HS-27A (cell line): ENCODE results near the gene SPANXN2.
"Not testable (repeated sequence)": the region's sequence is repeated elsewhere in the genome, so short reads cannot be mapped to it uniquely, and the experiment has no call there.

ENCODE experiments used
- DNase-seq: peaks from one replicate; pipeline ENCODE4 v3.0.0-alpha.2; 2012; ENCODE audit warnings: low read depth, missing footprints

SPANXN2 gene, protein sequence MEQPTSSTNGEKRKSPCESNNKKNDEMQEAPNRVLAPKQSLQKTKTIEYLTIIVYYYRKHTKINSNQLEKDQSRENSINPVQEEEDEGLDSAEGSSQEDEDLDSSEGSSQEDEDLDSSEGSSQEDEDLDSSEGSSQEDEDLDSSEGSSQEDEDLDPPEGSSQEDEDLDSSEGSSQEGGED

DNA sequence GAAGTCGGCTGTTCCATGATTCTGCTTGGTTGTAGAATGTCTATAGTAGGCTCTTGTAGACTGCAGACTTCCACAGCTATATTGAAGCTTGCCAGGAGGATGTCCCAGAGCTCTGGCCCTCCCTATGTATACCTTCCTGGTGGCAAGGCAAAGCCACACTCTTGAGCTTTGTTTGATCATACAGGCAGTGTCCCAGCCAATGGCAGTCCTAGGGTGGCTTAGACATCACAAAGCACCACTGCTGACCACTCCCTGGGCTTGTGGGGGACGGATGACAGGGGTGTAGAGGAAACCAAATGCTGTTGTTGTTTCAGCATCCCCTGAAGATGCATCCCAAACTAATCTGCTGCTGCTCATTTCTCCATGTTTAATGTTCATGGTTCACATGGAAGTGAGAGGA is at the start of gene SPANXN2:
Gene SPANXN2 (minus strand): TSS at position 101 of the 400 bp plus-strand sequence. CDS start 84 bp downstream, at position 17.
- not testable (repeated sequence) for DNase-seq

DNA sequence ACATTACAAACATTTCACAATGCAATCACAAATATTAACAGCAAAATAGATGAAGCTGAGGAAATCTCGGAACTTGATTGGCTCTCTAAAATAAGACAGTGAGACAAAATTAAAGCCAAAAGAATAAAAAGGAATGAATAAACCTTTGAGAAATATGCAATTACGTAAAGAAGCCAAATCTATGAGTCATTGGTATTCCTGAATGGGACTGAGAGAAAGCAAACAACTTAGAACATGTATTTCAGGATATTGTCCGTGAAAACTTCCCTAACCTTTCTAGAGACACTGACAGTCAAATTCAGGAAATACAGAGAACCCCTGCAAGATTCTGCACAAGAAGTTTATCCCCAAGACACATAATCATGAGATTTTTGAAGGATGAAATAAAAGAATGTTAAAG is 48.4 kb upstream of the SPANXN2 start:
- no peak for DNase-seq

DNA sequence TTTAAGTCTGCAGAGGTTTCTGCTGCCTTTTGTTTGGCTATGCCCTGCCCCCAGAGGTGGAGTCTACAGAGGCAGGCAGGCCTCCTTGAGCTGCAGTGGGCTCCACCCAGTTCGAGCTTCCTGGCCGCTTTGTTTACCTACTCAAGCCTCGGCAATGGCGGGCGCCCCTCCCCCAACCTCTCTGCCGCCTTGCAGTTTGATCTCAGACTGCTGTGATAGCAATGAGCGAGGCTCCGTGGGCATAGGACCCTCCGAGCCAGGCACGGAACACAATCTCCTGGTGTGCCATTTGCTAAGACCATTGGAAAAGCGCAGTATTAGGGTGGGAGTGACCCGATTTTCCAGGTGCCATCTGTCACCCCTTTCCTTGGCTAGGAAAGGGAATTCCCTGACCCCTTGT is 47.2 kb upstream of the SPANXN2 start:
- DNase-seq = not testable (repeated sequence)

DNA sequence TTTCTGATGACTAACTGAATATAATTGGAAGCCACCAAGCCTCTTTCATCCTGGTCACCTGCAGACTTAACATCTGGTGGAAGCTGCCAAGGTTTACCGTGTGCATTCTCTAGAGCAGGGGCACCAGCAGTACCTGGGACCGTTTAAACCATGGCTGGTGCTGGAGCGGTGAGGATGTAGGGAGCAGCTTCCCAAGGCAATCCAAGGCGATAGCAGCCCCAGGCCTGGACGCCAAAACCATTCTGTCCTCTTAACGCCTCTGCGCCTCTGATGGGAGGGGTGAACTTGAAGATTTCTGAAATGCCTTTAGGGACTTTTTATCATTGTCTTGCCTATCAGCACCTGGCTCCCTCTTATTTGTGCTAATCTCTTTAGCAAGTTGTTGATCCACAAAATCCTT is 37.3 kb upstream of the SPANXN2 start:
- DNase-seq = no peak

DNA sequence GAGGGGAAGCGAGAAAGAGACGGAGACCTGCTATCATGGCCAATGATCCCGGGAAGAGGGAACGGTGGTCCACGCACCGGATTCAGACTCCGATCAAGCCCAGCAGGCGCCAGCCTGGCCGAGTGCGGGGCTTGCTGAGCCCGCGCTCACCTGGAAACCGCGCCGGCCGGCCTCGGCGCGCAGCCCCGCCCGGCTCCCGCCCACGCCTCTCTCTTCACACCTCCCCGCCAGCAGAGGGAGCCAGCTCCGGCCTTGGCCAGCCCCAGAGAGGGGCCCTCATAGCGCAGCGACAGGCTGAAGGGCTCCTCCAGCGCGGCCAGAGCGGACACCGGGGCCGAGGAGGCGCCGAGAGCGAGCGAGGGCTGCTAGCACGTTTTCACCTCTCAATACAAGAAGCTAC is 36.8 kb upstream of the SPANXN2 start:
- DNase-seq = no peak

DNA sequence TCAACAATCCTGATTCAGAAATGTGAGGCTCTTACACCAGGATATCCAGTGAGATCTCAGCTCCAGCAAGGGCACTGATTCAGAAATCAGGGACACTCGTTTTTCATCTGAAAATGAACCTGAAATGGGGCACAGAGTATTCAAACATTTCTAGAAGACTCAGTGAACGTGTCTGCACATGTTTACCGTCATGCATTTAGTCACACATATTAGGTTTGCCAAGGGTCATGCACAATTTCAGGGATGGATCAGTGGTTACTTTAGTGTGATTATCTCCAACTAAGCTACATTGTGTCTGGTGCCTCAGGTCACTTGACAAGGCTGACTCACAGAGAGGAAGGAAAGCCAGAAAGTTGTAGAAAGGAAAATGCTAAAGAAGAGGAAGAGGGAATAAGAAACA is 33.6 kb upstream of the SPANXN2 start:
- DNase-seq = no peak

DNA sequence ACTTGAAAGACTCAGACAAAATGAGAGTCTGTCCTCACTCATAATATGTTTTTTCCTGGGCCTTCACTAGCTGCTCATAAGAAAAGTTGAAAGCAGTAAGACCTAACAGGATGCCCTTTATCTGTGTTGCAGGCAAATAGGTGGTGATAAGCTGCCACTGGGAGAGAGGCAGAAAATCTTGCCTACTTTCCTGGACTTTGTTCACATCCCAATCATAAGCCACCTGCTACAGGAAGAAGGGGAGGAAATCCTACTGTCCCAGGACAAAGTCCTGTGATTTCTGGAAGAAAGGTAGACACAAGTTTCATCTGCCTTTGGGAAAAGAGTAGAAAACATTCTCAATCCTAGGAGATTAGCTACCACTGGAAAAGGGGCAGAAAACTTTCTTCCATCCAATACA is 13.3 kb upstream of the SPANXN2 start:
- no peak for DNase-seq

DNA sequence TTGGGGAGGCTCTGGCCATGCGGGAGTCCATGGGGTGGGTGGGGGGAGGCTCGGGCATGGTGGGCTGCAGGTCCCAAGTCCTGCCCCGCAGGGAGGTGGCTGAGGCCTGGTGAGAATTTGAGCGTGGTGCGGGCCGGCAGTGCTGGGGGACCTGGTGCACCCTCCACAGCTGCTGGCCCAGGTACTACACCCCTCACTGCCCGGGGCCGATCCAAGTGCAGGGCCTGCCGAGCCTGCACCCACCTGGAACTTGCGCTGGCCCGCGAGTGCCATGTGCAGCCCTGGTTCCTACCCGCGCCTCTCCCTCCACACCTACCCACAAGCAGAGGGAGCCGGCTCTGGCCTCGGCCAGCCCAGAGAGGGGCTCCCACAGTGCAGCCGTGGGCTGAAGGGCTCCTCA is 5.7 kb upstream of the SPANXN2 start:
- no peak for DNase-seq

DNA sequence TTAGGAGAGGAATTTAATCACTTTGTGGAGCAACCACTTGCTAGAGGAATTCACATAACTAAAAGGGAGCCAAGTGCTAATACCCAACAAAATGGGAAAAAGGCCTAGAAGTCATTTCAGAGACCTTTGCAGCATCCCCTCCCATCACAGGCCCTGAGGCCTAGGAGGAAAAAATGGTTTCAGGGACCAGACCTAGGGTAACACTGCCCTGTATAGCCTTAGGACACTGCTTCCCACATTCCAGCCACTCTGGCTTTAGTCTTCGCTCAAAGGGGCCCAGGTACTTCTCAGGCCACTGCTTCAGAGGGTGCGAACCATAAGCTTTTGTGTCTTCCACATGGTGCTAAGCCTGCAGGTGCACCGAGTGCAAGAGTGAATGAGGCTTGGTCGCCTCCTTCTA is 19.1 kb downstream of the SPANXN2 start:
- no peak for DNase-seq

DNA sequence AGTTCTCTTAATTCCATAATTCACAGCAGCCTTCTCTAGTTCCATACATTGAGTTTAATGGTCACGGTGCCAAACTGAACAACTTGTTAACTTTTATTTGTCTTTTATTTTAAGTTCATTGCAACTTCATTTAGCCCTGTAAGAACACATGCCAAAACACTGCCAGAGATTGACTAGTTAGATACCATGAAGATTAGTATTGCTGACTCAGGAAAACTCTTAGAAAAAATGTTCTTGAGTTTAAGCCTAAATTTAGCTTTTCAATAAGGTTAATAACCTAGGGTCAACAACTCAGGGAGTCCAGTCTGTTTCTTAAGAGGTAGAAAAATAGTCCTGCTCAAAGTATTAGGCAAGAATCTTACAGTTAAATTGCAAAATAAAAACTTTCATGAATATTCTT is 25.7 kb downstream of the SPANXN2 start:
- no peak for DNase-seq

DNA sequence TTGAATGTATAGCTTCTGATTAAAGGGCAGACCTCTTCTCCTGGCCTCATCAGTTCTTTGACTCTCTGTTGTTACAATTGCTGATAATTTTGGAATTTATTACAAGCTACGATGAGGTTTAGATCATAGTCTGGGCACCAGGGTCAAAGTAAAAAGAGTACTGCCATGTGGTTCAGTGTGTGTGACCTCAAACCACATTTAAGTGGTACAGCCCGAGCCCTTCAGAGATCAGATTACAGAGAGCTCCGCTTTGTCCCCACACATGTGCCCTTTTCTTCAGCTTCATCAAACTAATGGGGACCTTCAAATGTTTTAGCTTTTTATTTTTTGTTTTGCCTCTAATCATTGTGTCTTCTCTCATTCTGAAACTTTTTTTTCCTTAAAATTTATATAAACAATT is 37.1 kb downstream of the SPANXN2 start:
- DNase-seq = no peak

DNA sequence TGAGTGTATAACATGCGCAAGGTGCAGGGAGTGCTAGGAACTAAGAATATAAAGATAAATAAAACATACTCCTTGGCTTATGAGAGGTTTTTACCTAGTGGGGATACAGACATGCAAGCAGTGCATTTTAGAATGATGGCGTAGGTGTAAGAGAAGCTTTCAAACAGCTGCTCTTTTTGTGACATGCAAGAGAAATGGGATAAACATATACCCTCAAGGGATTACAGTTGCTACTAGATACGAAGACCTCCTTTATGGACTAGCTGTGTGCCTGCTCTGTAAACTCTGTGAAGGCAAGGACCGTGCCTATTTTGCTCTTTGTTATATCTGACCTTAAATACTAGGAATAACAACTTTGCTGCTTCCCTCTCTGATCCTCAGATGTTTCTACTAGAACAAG is 45.6 kb downstream of the SPANXN2 start:
- DNase-seq = no peak

DNA sequence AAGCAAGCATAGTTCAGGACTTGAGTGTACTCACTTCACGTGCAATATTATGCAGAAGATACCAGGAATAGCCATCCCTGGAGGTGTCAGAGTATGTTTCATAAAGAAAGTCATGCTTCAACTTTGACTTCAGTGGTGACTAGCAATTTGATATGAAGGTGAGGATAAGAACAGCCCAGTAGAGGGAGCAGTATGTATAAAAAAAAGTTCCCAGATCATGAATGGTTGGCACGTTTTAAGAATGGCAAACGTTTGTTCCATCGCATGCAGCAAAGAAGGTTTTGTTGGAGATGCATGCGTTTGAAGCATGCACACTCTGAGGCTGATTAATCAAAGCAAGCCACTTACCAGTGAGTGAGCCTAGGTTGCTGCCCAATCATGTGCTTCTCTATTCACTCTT is 51.2 kb downstream of the SPANXN2 start:
- DNase-seq = no peak

DNA sequence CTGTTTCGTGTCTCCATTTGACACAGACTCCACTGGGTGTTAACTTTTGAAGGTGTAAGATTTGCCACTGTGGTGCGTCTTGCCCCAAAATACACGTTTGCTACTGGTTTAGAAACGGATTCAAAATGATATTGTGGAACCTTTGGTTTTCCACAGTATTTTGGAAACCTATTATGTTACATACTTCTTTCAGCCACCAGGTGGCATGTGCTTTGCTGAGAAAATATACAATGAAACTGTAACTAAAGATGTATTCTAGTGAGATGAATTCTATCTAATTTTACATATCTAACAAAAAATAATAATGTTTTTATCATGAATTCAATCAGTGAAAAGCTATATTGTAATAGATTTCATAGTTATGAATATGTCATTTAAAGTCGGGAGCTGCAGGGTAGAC is 56.2 kb downstream of the SPANXN2 start:
- no peak for DNase-seq

DNA sequence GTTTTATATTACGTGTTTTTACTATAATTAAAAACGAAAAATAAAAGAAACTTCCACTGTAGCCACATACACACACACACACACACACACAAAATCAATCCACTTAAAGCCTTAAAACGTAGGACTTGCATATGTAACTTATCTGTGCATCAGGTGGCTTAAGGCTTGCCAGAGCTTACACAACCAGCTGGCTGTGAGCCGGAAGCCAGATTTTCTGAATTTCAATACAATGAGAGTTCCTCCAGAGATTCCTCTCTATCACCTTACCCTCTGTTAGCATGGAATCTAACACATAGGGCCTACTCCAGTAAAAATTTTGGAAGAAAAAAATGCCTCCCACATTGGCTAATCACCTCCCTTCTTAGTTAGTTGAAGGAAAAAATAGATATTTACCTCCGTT is 56.8 kb downstream of the SPANXN2 start:
- DNase-seq = no peak
